ENCODE measurements around the gene KDM1A. TPM values are rescaled to one million over a fixed set of nuclear protein-coding genes. Genes with fewer than 3 reads are reported as not detected.

The KDM1A gene
- total RNA-seq, 1 experiment from 2014 or later: 204 TPM

DNA sequence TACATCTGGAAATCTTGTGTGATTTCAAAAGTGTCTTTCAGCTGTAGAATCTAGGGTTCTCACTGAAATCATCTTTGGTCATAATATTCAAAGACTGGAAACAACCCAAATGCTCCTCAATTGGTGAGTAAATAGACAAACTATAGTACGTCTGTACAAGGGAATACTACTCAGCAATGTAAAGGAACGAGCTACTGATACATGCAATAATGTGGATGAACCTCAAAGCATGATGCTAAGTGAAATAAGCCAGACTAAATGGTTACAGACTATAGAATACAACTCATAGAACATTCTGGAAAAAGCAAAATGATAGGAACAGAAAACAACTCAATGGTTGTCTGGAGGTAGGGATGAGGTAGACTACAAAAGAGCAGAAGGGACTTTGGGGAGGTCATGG lies 49.2 kb upstream of the KDM1A start:
- WGBS (ENCODE audit: extremely low coverage, insufficient read length, low lambda C conversion rate): no CpG with 5 or more reads among the region's 2 CpGs
- H4K8ac ChIP-seq (replicated peaks; ENCODE audit: insufficient read length, low read depth, low read length): no peak overlapping the region
- no peak overlapping the region for H3K23ac ChIP-seq (ENCODE audit: insufficient read length, low read depth, low read length)
- H3K4ac ChIP-seq (ENCODE audit: low read depth, low read length): no peak overlapping the region
- no peaks in the 10 kb centered on the region for H3K9me3 ChIP-seq (ENCODE audit: control insufficient read depth, low read depth, low read length)
- no peak overlapping the region for H2BK20ac ChIP-seq (ENCODE audit: low read depth, low read length, poor library complexity, severe bottlenecking)
- H2AFZ ChIP-seq (ENCODE audit: low read length): no peak overlapping the region
- no peak overlapping the region for H3K9ac ChIP-seq (ENCODE audit: extremely low read depth, insufficient read length, low read length)
- H2BK120ac ChIP-seq (ENCODE audit: low read depth, low read length, poor library complexity, severe bottlenecking): no peak overlapping the region
- no peak overlapping the region for H3K27ac Mint-ChIP-seq
- TF ChIP-seq CTCF (conservative IDR thresholded peaks at IDR 0.05): no peak
- peaks cover 4 to 5% of the 10 kb centered on the region in 2 experiments; a peak in 3 of 5 replicates for H3K9me3 Mint-ChIP-seq
- no peak overlapping the region for H4K91ac ChIP-seq (ENCODE audit: insufficient read length, low read depth, low read length)
- H3K4me3 Mint-ChIP-seq: no peak overlapping the region
- H3K27me3 ChIP-seq (ENCODE audit: insufficient read depth, low read length): no peaks in the 10 kb centered on the region; the same call in 1 of the 2 replicates
- no peaks in the 10 kb centered on the region for H4K20me1 ChIP-seq (ENCODE audit: control insufficient read depth, insufficient read depth, insufficient read length)
- H2BK5ac ChIP-seq (ENCODE audit: insufficient read length, low read length): no peak overlapping the region
- peaks cover 32% of the 10 kb centered on the region for H3K27me3 Mint-ChIP-seq (ENCODE audit: low read depth)
- H3K4me2 ChIP-seq (ENCODE audit: insufficient read depth, insufficient read length, low read length): no peak overlapping the region
- no peak overlapping the region for H3T11ph ChIP-seq (ENCODE audit: low read length)
- no peaks in the 10 kb centered on the region for H3K23me2 ChIP-seq (ENCODE audit: insufficient read length, low read depth, low read length, poor library complexity, severe bottlenecking)
- H2BK15ac ChIP-seq (ENCODE audit: low read depth, low read length): no peak overlapping the region
- no peaks in the 10 kb centered on the region for H3K79me2 ChIP-seq (ENCODE audit: insufficient read depth, low read length)
- no peaks in the 10 kb centered on the region for H3K79me1 ChIP-seq (ENCODE audit: insufficient read depth, low read depth, low read length, poor library complexity, severe bottlenecking)
- H3K36me3 Mint-ChIP-seq (ENCODE audit: insufficient read depth in 1 of 3, low read depth in 3 of 3): no peaks in the 10 kb centered on the region; a peak in 2 of 7 replicates
- H3K56ac ChIP-seq (ENCODE audit: insufficient read length, low read depth, low read length): no peak overlapping the region
- no peak overlapping the region for H3K27ac ChIP-seq (ENCODE audit: insufficient read length, low read depth, low read length)
- no peak for DNase-seq
- no peaks in the 10 kb centered on the region; the same call in 1 of the 2 replicates for H3K4me1 ChIP-seq (ENCODE audit: insufficient read depth, low read length)
- no peak overlapping the region for H3K14ac ChIP-seq (ENCODE audit: insufficient read depth, low read length)
- H4K5ac ChIP-seq (ENCODE audit: insufficient read length, low read depth, low read length): no peak overlapping the region
- H3K4me1 Mint-ChIP-seq: peaks cover 6 to 21% of the 10 kb centered on the region in 2 experiments
- H2BK12ac ChIP-seq (ENCODE audit: insufficient read length, low read depth, low read length): no peak overlapping the region
- H3K18ac ChIP-seq (ENCODE audit: insufficient read length, low read depth, low read length): no peak overlapping the region
- no peak overlapping the region for H2AK5ac ChIP-seq (ENCODE audit: insufficient read length, low read length)

Data from H9 (cell line).